K562 (cell line): ENCODE measurements around the gene IGF1R. TPM values are rescaled to one million over a fixed set of nuclear protein-coding genes. Genes with fewer than 3 reads are reported as not detected.

Experiments
- C11orf30 ChIP-seq: fragments of 450-650 bp; IDR thresholded peaks from 2 replicates; pipeline ENCODE4 v1.6.1; 2016; ENCODE audit warnings: low read depth, mild to moderate bottlenecking
- HDAC8 ChIP-seq: fragments of 450-650 bp; IDR thresholded peaks from 2 replicates; pipeline ENCODE4 v1.6.1; 2016; ENCODE audit warnings: mild to moderate bottlenecking, missing genetic modification characterization, moderate library complexity, missing compliant biosample characterization
- MAFF ChIP-seq: IDR thresholded peaks from 2 replicates; pipeline ENCODE4 v1.6.1; 2012; ENCODE audit warnings: low read length, improper control_type of control experiment
- MAX ChIP-seq: sonication (generic); formaldehyde crosslinking; IDR thresholded peaks from 2 replicates; pipeline ENCODE4 v1.9.0; 2022; ENCODE audit warnings: mild to moderate bottlenecking, missing genetic modification reagents
- TEAD4 ChIP-seq, 2 experiments: sonication (generic) in 1 of 2; formaldehyde crosslinking in 1 of 2; IDR thresholded peaks; 2 replicates each; pipeline versions ENCODE4 v1.6.1 to v1.8.0; 2012 to 2022; ENCODE audit warnings: borderline replicate concordance in 1 of 2, inconsistent platforms in 1 of 2, low read length in 1 of 2, mild to moderate bottlenecking in 1 of 2, missing genetic modification reagents in 1 of 2
- ZNF668 ChIP-seq: fragments of 250-450 bp; sonication (Bioruptor Pico); IDR thresholded peaks from 2 replicates; pipeline ENCODE4 v1.8.0; 2022; ENCODE audit warnings: mild to moderate bottlenecking, inconsistent platforms
- polyA plus RNA-seq, 8 experiments: library from polyadenylated mRNA; depleted of rRNA in 4 of 8; stranded (reverse) in 5 of 8; unstranded in 3 of 8; fragments of >200 nt; fragmentation: Nextera tagmentation in 2 of 8; fragmentation: Illumina TruSeq in 1 of 8; extraction: Ambion mirVana in 2 of 8; extraction: Trizol in 1 of 8; gene quantifications; 2 replicates each; pipeline versions ENCODE4 v1.2.1 to v1.2.3, GENCODE V29; 2011 to 2014; ENCODE audit warnings: inconsistent platforms in 1 of 8, missing spikeins in 1 of 8
- total RNA-seq, 7 experiments: library from RNA; depleted of rRNA in 6 of 7; stranded (reverse); fragments of >200 nt in 6 of 7; fragmentation: Illumina TruSeq in 2 of 7; extraction: Trizol in 2 of 7; gene quantifications; 2 replicates each; pipeline versions ENCODE4 v1.2.1 to v1.2.3, GENCODE V29; 2011 to 2021; ENCODE audit warnings: low replicate concordance in 1 of 7
- TF ChIP-seq, protein P1 (sequence below), 2 experiments: fragments of 450-650 bp; IDR thresholded peaks; 2 replicates each; pipeline ENCODE4 v1.6.1; 2018; ENCODE audit warnings: mild to moderate bottlenecking in 2 of 2, low read depth in 1 of 2; ENCODE audit not compliant: partially characterized antibody in 2 of 2
- TF ChIP-seq, protein P2 (sequence below): sonication (generic); formaldehyde crosslinking; IDR thresholded peaks from 2 replicates; pipeline ENCODE4 v1.8.0; 2022; ENCODE audit warnings: mild to moderate bottlenecking, missing genetic modification reagents

The IGF1R gene
- total and polyA plus RNA-seq, 9 of the 15 experiments (the other 6 are each of a cell fraction or from before 2014, with no cell fraction given), result 0.35 to 8.0 (median 1.6) TPM

DNA sequence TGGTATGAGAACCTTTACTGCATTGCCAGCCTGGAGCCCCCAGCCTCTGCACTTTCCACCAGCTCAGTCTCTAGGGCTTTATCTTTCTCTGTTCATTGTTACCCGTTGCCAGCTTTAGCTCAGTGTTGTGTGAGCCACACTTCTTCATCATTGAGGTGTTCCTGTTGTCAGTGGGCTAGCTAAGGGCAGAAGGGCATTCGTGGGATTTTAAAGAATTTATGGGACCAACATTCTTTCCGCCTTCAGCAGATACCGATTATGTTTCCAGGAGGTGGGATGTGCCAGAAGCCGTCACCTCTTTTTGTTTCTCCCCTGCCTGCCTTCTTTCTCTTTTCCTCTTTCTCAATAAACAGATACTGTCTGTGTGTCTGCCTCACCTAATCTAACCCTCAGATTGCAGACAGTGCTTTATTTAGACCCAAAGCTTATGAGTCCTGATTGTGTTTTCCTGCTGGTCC is 294.7 kb downstream of the IGF1R start (continued):
- TF ChIP-seq C11orf30 (no peak), TEAD4 (IDR thresholded peaks at IDR 0.05; ENCODE audit: low read length) (no peak), TEAD4 (CRISPR knock-in tag; IDR thresholded peaks at IDR 0.05; ENCODE audit: borderline replicate concordance) (no peak), HDAC8 (tag) (no peak), ZNF668 (CRISPR knock-in tag) (no peak), MAFF (no peak), MAX (no peak)
- TF ChIP-seq, protein P1, sequence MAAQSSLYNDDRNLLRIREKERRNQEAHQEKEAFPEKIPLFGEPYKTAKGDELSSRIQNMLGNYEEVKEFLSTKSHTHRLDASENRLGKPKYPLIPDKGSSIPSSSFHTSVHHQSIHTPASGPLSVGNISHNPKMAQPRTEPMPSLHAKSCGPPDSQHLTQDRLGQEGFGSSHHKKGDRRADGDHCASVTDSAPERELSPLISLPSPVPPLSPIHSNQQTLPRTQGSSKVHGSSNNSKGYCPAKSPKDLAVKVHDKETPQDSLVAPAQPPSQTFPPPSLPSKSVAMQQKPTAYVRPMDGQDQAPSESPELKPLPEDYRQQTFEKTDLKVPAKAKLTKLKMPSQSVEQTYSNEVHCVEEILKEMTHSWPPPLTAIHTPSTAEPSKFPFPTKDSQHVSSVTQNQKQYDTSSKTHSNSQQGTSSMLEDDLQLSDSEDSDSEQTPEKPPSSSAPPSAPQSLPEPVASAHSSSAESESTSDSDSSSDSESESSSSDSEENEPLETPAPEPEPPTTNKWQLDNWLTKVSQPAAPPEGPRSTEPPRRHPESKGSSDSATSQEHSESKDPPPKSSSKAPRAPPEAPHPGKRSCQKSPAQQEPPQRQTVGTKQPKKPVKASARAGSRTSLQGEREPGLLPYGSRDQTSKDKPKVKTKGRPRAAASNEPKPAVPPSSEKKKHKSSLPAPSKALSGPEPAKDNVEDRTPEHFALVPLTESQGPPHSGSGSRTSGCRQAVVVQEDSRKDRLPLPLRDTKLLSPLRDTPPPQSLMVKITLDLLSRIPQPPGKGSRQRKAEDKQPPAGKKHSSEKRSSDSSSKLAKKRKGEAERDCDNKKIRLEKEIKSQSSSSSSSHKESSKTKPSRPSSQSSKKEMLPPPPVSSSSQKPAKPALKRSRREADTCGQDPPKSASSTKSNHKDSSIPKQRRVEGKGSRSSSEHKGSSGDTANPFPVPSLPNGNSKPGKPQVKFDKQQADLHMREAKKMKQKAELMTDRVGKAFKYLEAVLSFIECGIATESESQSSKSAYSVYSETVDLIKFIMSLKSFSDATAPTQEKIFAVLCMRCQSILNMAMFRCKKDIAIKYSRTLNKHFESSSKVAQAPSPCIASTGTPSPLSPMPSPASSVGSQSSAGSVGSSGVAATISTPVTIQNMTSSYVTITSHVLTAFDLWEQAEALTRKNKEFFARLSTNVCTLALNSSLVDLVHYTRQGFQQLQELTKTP (IDR thresholded peaks at IDR 0.05; ENCODE audit: low read depth in 1 of 2, partially characterized antibody in 2 of 2), result no peak
- TF ChIP-seq, protein P2, sequence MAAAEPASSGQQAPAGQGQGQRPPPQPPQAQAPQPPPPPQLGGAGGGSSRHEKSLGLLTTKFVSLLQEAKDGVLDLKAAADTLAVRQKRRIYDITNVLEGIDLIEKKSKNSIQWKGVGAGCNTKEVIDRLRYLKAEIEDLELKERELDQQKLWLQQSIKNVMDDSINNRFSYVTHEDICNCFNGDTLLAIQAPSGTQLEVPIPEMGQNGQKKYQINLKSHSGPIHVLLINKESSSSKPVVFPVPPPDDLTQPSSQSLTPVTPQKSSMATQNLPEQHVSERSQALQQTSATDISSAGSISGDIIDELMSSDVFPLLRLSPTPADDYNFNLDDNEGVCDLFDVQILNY (CRISPR knock-in tag), result no peak
